ENCODE results near the gene PSIP1.

DNA sequence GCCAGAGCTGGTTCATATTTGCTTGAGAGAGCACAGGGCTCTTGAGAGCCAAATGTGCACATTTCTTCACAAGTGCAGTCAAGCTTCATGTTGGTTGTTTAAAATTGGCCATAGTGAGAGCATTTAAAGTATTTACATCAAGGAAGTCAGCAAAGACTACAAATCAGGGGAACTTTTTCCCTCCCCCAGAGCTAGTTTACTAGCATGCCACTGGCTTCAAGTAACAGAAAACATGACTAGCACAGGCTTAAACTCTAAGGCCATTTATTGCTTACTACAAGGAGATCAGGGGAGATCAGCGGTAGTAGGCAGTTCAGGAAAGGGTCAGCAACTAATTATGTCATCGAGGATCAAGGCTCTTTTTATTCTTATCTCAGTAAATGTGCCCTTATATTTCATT lies 31.1 kb upstream of the PSIP1 start:
- TF ChIP-seq EZH2 (IDR thresholded peaks at IDR 0.05; ENCODE audit: borderline replicate concordance, low read depth, low read length, poor library complexity, severe bottlenecking) (no peak), CTCF (conservative IDR thresholded peaks at IDR 0.05; ENCODE audit: low read depth, low read length) (no peak)
